ENCODE data around the gene SLC36A2.

The SLC36A2 gene

DNA sequence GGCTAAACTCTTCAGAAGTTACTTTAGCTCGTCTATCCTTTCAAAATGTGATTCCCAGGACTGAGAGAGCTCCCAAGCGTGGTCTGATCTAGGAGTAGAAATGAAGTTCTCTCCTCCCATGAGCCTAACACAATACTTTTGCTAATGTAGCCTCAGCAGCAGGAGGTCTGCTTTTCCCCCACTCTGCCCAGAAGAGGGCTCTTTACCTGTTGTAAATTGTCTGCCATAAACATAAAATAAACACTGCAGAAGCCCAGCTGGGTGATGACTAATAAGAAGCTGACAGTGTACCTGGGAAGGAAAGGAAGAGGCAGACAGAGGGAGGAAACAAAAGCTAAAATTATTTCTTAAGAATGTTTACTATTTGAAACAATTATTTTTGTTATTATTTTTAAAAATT is 59.2 kb downstream of the SLC36A2 start:
- WGBS, 2 experiments: 31 to 33% methylated on average over 2 of the region's 2 CpGs
- Histone ChIP-seq H3K36me3 (ENCODE audit: control insufficient read depth, insufficient read depth, low read length) (no peaks in the 10 kb centered on the region), H3K27me3 (ENCODE audit: control insufficient read depth, insufficient read depth, low read length, poor library complexity, severe bottlenecking) (no peaks in the 10 kb centered on the region), H3K27ac (ENCODE audit: insufficient read depth, low read depth, low read length, poor library complexity, severe bottlenecking) (no peak overlapping the region), H3K4me1 (ENCODE audit: control insufficient read depth, insufficient read depth, low read length) (no peaks in the 10 kb centered on the region), H3K4me3 (ENCODE audit: insufficient read depth, low read depth, low read length) (no peak overlapping the region), H3K9me3 (ENCODE audit: control insufficient read depth, low read length) (no peaks in the 10 kb centered on the region)

DNA sequence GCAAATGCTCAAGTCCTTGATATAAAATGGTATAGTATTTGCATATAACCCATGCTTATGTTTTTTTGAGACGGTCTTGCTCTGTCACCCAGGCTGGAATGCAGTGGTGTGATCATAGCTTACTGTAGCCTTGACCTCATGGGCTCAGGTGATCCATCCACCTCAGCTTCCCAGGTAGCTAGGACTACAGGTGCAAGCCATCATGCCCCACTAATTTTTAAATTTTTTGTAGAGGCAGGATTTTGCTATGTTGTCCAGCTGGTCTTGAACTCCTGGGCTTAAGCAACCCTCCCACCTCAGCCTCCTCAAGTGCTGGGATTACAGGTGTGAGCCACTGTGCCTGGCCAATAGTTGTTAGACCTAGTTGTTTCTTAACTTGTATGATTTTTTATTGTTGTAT is 61.1 kb downstream of the SLC36A2 start:
- H3K4me1 ChIP-seq (ENCODE audit: control insufficient read depth, insufficient read depth, low read length): no peaks in the 10 kb centered on the region
- H3K27ac ChIP-seq (ENCODE audit: insufficient read depth, low read depth, low read length, poor library complexity, severe bottlenecking): no peak overlapping the region
- no peak overlapping the region for H3K4me3 ChIP-seq (ENCODE audit: insufficient read depth, low read depth, low read length)
- H3K9me3 ChIP-seq (ENCODE audit: control insufficient read depth, low read length): no peaks in the 10 kb centered on the region
- WGBS, 2 experiments: 79 to 98% methylated on average over 1 of the region's 1 CpG
- H3K36me3 ChIP-seq (ENCODE audit: control insufficient read depth, insufficient read depth, low read length): no peaks in the 10 kb centered on the region
- H3K27me3 ChIP-seq (ENCODE audit: control insufficient read depth, insufficient read depth, low read length, poor library complexity, severe bottlenecking): no peaks in the 10 kb centered on the region

DNA sequence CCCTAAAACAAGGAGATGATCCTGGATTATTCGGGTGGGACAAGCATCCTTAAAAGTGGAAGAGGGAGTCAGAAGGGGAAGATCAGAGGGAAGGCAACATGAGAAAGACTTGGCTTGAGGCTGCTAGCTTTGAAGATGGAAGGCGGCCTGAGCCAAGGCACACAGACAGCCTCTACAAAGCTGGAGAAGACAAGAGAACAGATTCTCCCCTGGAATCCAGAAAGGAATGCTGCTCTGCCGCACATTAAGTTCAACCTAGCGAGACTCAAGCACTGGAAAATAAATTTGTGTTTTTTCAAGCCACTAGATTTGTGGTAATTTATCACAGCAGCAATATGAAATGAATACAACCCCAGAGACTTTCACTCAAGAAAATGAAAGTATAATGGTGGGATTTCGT is 61.7 kb downstream of the SLC36A2 start:
- Histone ChIP-seq H3K4me3 (ENCODE audit: insufficient read depth, low read depth, low read length) (no peak overlapping the region), H3K4me1 (ENCODE audit: control insufficient read depth, insufficient read depth, low read length) (no peaks in the 10 kb centered on the region), H3K27me3 (ENCODE audit: control insufficient read depth, insufficient read depth, low read length, poor library complexity, severe bottlenecking) (no peaks in the 10 kb centered on the region), H3K9me3 (ENCODE audit: control insufficient read depth, low read length) (no peaks in the 10 kb centered on the region), H3K36me3 (ENCODE audit: control insufficient read depth, insufficient read depth, low read length) (no peaks in the 10 kb centered on the region), H3K27ac (ENCODE audit: insufficient read depth, low read depth, low read length, poor library complexity, severe bottlenecking) (no peak overlapping the region)
- 88 to 93% methylated on average over 4 to 5 of the region's 5 CpGs for WGBS, 2 experiments

DNA sequence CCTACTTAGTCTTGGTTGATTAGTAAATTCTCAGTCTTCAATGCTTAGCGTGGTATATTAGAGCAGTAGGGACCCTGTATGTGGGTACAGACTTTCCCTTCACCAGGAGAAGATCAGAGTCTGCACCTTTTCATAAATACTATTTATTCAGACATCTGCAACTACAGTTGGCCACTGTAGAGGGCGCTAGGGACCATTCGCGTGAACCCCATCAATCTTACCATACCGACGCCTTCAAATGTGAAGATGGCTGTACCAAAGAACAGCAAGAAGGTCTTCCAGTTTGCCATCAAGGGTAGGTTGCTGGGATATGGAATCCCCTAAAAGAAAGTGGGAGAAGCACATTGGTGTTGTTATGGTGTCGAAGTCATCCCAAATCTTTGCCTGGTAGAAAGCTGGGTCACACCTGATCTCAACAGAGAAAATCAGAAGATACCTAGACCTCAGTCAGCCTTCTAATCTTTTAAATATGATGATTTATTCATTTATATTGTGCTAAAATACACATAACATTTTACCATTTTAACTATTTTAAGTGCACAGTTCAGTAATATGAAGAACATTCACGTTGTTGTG is 62.9 kb downstream of the SLC36A2 start:
- no peaks in the 10 kb centered on the region for H3K36me3 ChIP-seq (ENCODE audit: control insufficient read depth, insufficient read depth, low read length)
- no peak overlapping the region for H3K4me3 ChIP-seq (ENCODE audit: insufficient read depth, low read depth, low read length)
- no peak overlapping the region for H3K27ac ChIP-seq (ENCODE audit: insufficient read depth, low read depth, low read length, poor library complexity, severe bottlenecking)
- WGBS, 2 experiments: 33 to 35% methylated on average over 7 to 8 of the region's 8 CpGs
- H3K4me1 ChIP-seq (ENCODE audit: control insufficient read depth, insufficient read depth, low read length): no peaks in the 10 kb centered on the region
- H3K9me3 ChIP-seq (ENCODE audit: control insufficient read depth, low read length): no peaks in the 10 kb centered on the region
- H3K27me3 ChIP-seq (ENCODE audit: control insufficient read depth, insufficient read depth, low read length, poor library complexity, severe bottlenecking): no peaks in the 10 kb centered on the region

DNA sequence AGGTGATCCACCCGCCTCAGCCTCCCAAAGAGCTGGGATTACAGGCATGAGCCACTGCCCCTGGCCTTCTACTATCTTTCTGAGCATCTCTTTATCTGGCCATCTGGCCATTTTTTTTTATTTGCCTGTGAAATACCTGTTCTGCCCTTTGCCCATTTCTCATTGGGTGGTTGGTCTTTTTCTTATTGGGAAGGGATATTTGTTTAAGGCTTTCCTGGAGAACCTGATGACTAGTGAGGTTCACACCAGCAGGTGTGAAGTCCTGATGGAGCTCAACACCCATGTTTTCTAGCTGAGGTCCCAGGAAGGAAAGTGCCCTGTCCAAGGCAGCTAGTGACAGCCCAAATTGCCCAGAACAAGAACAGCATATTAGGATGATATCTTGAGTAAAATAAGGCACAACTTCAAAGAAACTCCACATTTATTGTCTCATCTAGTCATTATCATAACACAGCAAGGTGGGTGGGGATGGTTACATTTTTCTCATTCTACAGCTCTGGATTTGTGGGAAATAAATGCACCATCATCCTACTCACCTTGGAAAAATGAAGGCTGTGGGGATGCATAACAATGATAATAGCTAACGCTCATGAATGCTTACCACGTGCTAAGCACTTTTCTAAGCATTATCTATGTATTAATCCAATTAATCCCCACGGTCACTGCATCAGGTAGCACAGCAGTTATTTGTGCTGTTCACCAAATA is 64.1 kb downstream of the SLC36A2 start:
- Histone ChIP-seq H3K27me3 (ENCODE audit: control insufficient read depth, insufficient read depth, low read length, poor library complexity, severe bottlenecking) (no peaks in the 10 kb centered on the region), H3K27ac (ENCODE audit: insufficient read depth, low read depth, low read length, poor library complexity, severe bottlenecking) (no peak overlapping the region), H3K4me3 (ENCODE audit: insufficient read depth, low read depth, low read length) (no peak overlapping the region), H3K4me1 (ENCODE audit: control insufficient read depth, insufficient read depth, low read length) (no peaks in the 10 kb centered on the region), H3K9me3 (ENCODE audit: control insufficient read depth, low read length) (no peaks in the 10 kb centered on the region), H3K36me3 (ENCODE audit: control insufficient read depth, insufficient read depth, low read length) (no peaks in the 10 kb centered on the region)
- 84 to 87% methylated on average over 4 of the region's 4 CpGs for WGBS, 2 experiments

DNA sequence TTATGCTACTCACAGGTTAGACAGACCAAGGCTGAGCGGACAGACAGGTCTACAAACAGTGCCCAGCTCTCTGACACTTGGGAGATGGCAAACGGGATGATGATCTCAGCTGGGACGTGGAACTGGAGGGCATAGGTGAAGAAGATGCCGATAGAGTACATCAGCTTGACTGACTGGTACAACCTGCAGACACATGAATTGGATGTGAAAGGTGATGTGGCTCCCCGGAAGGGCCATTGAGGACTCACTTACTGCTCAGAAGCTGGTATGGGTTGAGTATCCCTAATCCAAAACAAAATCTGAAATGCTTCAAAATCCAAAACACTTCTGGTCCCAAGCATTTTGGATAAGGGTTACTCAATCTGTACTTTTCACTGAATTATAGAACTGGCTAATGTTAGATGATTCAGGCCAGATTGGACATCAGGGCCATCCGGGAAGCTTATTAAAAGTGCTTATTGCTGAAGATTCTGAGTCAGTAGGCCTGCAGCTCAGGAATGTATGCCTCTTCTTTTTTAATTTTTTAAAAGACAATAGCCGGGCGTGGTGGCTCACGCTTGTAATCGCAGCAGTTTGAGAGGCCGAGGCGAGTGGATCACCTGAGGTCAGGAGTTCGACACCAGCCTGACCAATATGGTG is 66.2 kb downstream of the SLC36A2 start:
- no peaks in the 10 kb centered on the region for H3K36me3 ChIP-seq (ENCODE audit: control insufficient read depth, insufficient read depth, low read length)
- no peak overlapping the region for H3K27ac ChIP-seq (ENCODE audit: insufficient read depth, low read depth, low read length, poor library complexity, severe bottlenecking)
- H3K9me3 ChIP-seq (ENCODE audit: control insufficient read depth, low read length): no peaks in the 10 kb centered on the region
- no peak overlapping the region for H3K4me3 ChIP-seq (ENCODE audit: insufficient read depth, low read depth, low read length)
- no peaks in the 10 kb centered on the region for H3K4me1 ChIP-seq (ENCODE audit: control insufficient read depth, insufficient read depth, low read length)
- no peaks in the 10 kb centered on the region for H3K27me3 ChIP-seq (ENCODE audit: control insufficient read depth, insufficient read depth, low read length, poor library complexity, severe bottlenecking)
- WGBS, 2 experiments: 87 to 89% methylated on average over 13 of the region's 13 CpGs

DNA sequence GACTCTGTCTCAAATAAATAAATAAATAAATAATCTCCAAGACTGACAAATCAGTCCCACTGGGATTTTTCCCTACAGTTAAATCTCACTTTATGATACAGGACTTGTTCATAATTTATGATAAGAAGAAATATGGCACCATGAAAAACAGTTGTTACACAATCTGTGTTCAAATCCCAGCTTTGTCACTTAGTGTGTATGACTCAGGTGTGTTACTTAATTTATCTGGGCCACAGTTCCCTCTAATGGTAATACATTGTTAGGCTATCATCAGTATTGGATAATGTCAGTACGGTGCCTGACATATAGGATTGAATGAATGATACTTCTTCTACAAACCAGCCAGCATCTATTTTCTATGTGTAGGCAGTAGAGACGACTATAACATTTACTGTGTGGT is 66.9 kb downstream of the SLC36A2 start:
- no peaks in the 10 kb centered on the region for H3K9me3 ChIP-seq (ENCODE audit: control insufficient read depth, low read length)
- H3K27ac ChIP-seq (ENCODE audit: insufficient read depth, low read depth, low read length, poor library complexity, severe bottlenecking): no peak overlapping the region
- H3K36me3 ChIP-seq (ENCODE audit: control insufficient read depth, insufficient read depth, low read length): no peaks in the 10 kb centered on the region
- no peaks in the 10 kb centered on the region for H3K4me1 ChIP-seq (ENCODE audit: control insufficient read depth, insufficient read depth, low read length)
- 83 to 100% methylated on average over 1 to 2 of the region's 2 CpGs for WGBS, 2 experiments
- H3K27me3 ChIP-seq (ENCODE audit: control insufficient read depth, insufficient read depth, low read length, poor library complexity, severe bottlenecking): no peaks in the 10 kb centered on the region
- no peak overlapping the region for H3K4me3 ChIP-seq (ENCODE audit: insufficient read depth, low read depth, low read length)

DNA sequence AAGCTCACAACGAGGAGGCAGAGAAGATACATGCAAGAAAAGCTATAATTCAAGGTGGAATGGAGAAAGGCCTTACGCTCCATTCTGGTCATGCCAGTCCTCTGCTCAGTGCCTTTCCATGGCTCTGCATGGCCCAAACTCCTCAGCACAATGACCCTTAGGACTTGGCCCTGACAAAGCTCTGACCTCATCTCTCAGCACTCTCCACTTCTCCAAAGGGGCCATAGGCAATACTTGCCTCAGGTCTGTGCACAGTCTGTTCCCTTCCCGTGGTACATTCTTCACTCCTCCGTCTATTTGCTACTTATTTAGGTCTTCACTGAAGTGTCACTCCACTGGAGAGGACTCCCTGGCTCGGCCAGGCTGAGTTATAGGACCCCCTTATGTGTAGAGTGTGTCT is 68.5 kb downstream of the SLC36A2 start:
- Histone ChIP-seq H3K9me3 (ENCODE audit: control insufficient read depth, low read length) (no peaks in the 10 kb centered on the region), H3K36me3 (ENCODE audit: control insufficient read depth, insufficient read depth, low read length) (no peaks in the 10 kb centered on the region), H3K27ac (ENCODE audit: insufficient read depth, low read depth, low read length, poor library complexity, severe bottlenecking) (no peak overlapping the region), H3K4me3 (ENCODE audit: insufficient read depth, low read depth, low read length) (no peak overlapping the region), H3K27me3 (ENCODE audit: control insufficient read depth, insufficient read depth, low read length, poor library complexity, severe bottlenecking) (no peaks in the 10 kb centered on the region), H3K4me1 (ENCODE audit: control insufficient read depth, insufficient read depth, low read length) (no peaks in the 10 kb centered on the region)
- 89 to 95% methylated on average over 5 of the region's 5 CpGs for WGBS, 2 experiments

DNA sequence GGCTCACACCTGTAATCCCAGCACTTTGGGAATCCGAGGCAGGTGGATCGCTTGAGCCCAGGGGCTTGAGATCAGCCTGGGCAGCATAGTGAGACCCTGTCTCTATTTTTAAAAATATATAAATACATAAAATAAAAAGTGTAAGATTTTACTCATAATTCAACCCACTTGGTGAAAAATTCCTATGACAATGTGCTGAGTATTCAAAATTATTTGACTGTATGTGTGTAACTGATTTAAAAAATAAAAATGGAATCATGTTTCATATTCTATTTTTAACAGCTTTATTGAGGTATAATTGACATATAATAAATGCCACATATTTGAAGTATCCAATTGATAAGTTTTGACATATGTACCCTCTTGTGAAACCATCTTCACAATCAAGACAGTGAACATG is 71.6 kb downstream of the SLC36A2 start:
- no peak overlapping the region for H3K4me3 ChIP-seq (ENCODE audit: insufficient read depth, low read depth, low read length)
- H3K9me3 ChIP-seq (ENCODE audit: control insufficient read depth, low read length): no peaks in the 10 kb centered on the region
- H3K4me1 ChIP-seq (ENCODE audit: control insufficient read depth, insufficient read depth, low read length): no peaks in the 10 kb centered on the region
- no peaks in the 10 kb centered on the region for H3K36me3 ChIP-seq (ENCODE audit: control insufficient read depth, insufficient read depth, low read length)
- H3K27ac ChIP-seq (ENCODE audit: insufficient read depth, low read depth, low read length, poor library complexity, severe bottlenecking): no peak overlapping the region
- H3K27me3 ChIP-seq (ENCODE audit: control insufficient read depth, insufficient read depth, low read length, poor library complexity, severe bottlenecking): no peaks in the 10 kb centered on the region
- WGBS, 2 experiments: 91 to 92% methylated on average over 2 of the region's 2 CpGs

DNA sequence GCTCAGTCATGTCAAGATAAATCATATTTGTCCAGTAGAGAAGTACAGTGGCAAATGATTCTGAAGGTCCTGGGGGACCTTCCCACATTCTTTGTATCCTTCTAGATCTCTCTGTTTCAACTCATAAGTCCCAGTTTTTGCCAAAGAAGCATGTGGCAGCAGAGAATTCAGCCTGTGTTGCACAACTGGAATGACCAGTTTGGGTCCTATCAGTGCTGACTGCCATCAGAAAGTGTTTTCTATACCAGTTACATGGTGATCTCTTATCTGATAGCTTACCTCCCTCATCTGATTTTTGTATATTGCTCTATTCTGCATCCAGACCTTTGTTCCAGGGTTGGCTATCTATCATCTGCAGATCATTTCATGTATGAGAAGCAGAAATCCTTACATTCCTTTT is 72.7 kb downstream of the SLC36A2 start:
- Histone ChIP-seq H3K27ac (ENCODE audit: insufficient read depth, low read depth, low read length, poor library complexity, severe bottlenecking) (no peak overlapping the region), H3K27me3 (ENCODE audit: control insufficient read depth, insufficient read depth, low read length, poor library complexity, severe bottlenecking) (no peaks in the 10 kb centered on the region), H3K4me3 (ENCODE audit: insufficient read depth, low read depth, low read length) (no peak overlapping the region), H3K4me1 (ENCODE audit: control insufficient read depth, insufficient read depth, low read length) (no peaks in the 10 kb centered on the region), H3K9me3 (ENCODE audit: control insufficient read depth, low read length) (no peaks in the 10 kb centered on the region), H3K36me3 (ENCODE audit: control insufficient read depth, insufficient read depth, low read length) (no peaks in the 10 kb centered on the region)

Data from ectodermal cell (in vitro differentiated cells).